Measurements from ENCODE around the gene ZAR1.
A peak's percentile ranks its signal among the peaks of the same experiment; 100 is the strongest.

The ZAR1 gene

GRCh38 chr4:48493452-48494100, 3.5 kb downstream of the ZAR1 start:
- H3K4me3 Mint-ChIP-seq: no peak overlapping the region

GRCh38 chr4:48495941-48496340, 5.9 kb downstream of the ZAR1 start:
- DNase-seq (ENCODE audit: low spot score in 2 of 2) (no peak), ATAC-seq (replicated peaks; ENCODE audit: extremely low read depth, poor library complexity, severe bottlenecking) (no peak)
- Mint-ChIP-seq H3K4me3 (no peak overlapping the region), H3K27ac (ENCODE audit: low read depth) (no peak overlapping the region), H3K27me3 (no peaks in the 10 kb centered on the region), H3K4me1 (no peaks in the 10 kb centered on the region), H3K36me3 (ENCODE audit: insufficient read depth) (peaks cover 24% of the 10 kb centered on the region), H3K9me3 (no peaks in the 10 kb centered on the region)

More at GRCh38 chr4:48493452-48494100, 3.5 kb downstream of the ZAR1 start:
- Mint-ChIP-seq H3K4me1 (no peaks in the 10 kb centered on the region), H3K9me3 (no peaks in the 10 kb centered on the region), H3K36me3 (ENCODE audit: insufficient read depth) (peaks cover 10% of the 10 kb centered on the region), H3K27me3 (peaks cover 15% of the 10 kb centered on the region), H3K27ac (ENCODE audit: low read depth) (no peak overlapping the region)
- no peak for ATAC-seq (replicated peaks; ENCODE audit: extremely low read depth, poor library complexity, severe bottlenecking)
- no peak for DNase-seq (ENCODE audit: low spot score in 2 of 2)

GRCh38 chr4:48498895-48499294, 8.8 kb downstream of the ZAR1 start:
- H3K27me3 Mint-ChIP-seq: no peaks in the 10 kb centered on the region
- H3K36me3 Mint-ChIP-seq (ENCODE audit: insufficient read depth): peaks cover 38% of the 10 kb centered on the region
- no peaks in the 10 kb centered on the region for H3K9me3 Mint-ChIP-seq
- no peak for DNase-seq (ENCODE audit: low spot score in 2 of 2)
- no peak for ATAC-seq (replicated peaks; ENCODE audit: extremely low read depth, poor library complexity, severe bottlenecking)
- no peaks in the 10 kb centered on the region for H3K4me1 Mint-ChIP-seq
- H3K4me3 Mint-ChIP-seq: no peak overlapping the region
- H3K27ac Mint-ChIP-seq (ENCODE audit: low read depth): no peak overlapping the region

GRCh38 chr4:48499551-48500066, 9.6 kb downstream of the ZAR1 start:
- Mint-ChIP-seq H3K9me3 (no peaks in the 10 kb centered on the region), H3K4me1 (no peaks in the 10 kb centered on the region), H3K36me3 (ENCODE audit: insufficient read depth) (peaks cover 41% of the 10 kb centered on the region), H3K27me3 (no peaks in the 10 kb centered on the region), H3K4me3 (no peak overlapping the region), H3K27ac (ENCODE audit: low read depth) (no peak overlapping the region)
- ATAC-seq (replicated peaks; ENCODE audit: extremely low read depth, poor library complexity, severe bottlenecking) (no peak), DNase-seq (ENCODE audit: low spot score in 2 of 2) (no peak)

GRCh38 chr4:48503233-48504025, 13.4 kb downstream of the ZAR1 start:
- Mint-ChIP-seq H3K9me3 (no peaks in the 10 kb centered on the region), H3K4me1 (no peaks in the 10 kb centered on the region), H3K27me3 (no peaks in the 10 kb centered on the region), H3K4me3 (no peak overlapping the region), H3K36me3 (ENCODE audit: insufficient read depth) (peaks cover 39% of the 10 kb centered on the region), H3K27ac (ENCODE audit: low read depth) (no peak overlapping the region)
- ATAC-seq (replicated peaks; ENCODE audit: extremely low read depth, poor library complexity, severe bottlenecking) (no peak), DNase-seq (ENCODE audit: low spot score in 2 of 2) (no peak)

- Mint-ChIP-seq H3K9me3 (no peaks in the 10 kb centered on the region), H3K27me3 (no peaks in the 10 kb centered on the region), H3K36me3 (ENCODE audit: insufficient read depth) (peaks cover 37% of the 10 kb centered on the region), H3K4me3 (no peak overlapping the region), H3K4me1 (no peaks in the 10 kb centered on the region), H3K27ac (ENCODE audit: low read depth) (no peak overlapping the region)
- no peak for DNase-seq (ENCODE audit: low spot score in 2 of 2)
- ATAC-seq (replicated peaks; ENCODE audit: extremely low read depth, poor library complexity, severe bottlenecking): no peak
Observed at GRCh38 chr4:48504026-48504330, 13.9 kb downstream of the ZAR1 start.

- H3K27ac Mint-ChIP-seq (ENCODE audit: low read depth): no peak overlapping the region
- ATAC-seq (replicated peaks; ENCODE audit: extremely low read depth, poor library complexity, severe bottlenecking) (no peak), DNase-seq (ENCODE audit: low spot score in 2 of 2) (no peak)
- no peaks in the 10 kb centered on the region for H3K27me3 Mint-ChIP-seq
- H3K36me3 Mint-ChIP-seq (ENCODE audit: insufficient read depth): peaks cover 33% of the 10 kb centered on the region
- no peak overlapping the region for H3K4me3 Mint-ChIP-seq
- H3K4me1 Mint-ChIP-seq: no peaks in the 10 kb centered on the region
- no peaks in the 10 kb centered on the region for H3K9me3 Mint-ChIP-seq
Observed at GRCh38 chr4:48504352-48504751, 14.3 kb downstream of the ZAR1 start.

- H3K36me3 Mint-ChIP-seq (ENCODE audit: insufficient read depth): peaks cover 37% of the 10 kb centered on the region
- H3K9me3 Mint-ChIP-seq: no peaks in the 10 kb centered on the region
- no peak overlapping the region for H3K4me3 Mint-ChIP-seq
- ATAC-seq (replicated peaks; ENCODE audit: extremely low read depth, poor library complexity, severe bottlenecking) (no peak), DNase-seq (ENCODE audit: low spot score in 2 of 2) (no peak)
- no peaks in the 10 kb centered on the region for H3K4me1 Mint-ChIP-seq
- no peak overlapping the region for H3K27ac Mint-ChIP-seq (ENCODE audit: low read depth)
- H3K27me3 Mint-ChIP-seq: no peaks in the 10 kb centered on the region
Observed at GRCh38 chr4:48506716-48507115, 16.7 kb downstream of the ZAR1 start.

- DNase-seq (ENCODE audit: low spot score in 2 of 2): no peak
- no peaks in the 10 kb centered on the region for H3K4me1 Mint-ChIP-seq
- no peak for ATAC-seq (replicated peaks; ENCODE audit: extremely low read depth, poor library complexity, severe bottlenecking)
- peaks cover 41% of the 10 kb centered on the region for H3K36me3 Mint-ChIP-seq (ENCODE audit: insufficient read depth)
- no peak overlapping the region for H3K27ac Mint-ChIP-seq (ENCODE audit: low read depth)
- no peaks in the 10 kb centered on the region for H3K9me3 Mint-ChIP-seq
- H3K27me3 Mint-ChIP-seq: no peaks in the 10 kb centered on the region
- H3K4me3 Mint-ChIP-seq: no peak overlapping the region
Observed at GRCh38 chr4:48509543-48509942, 19.5 kb downstream of the ZAR1 start.

- DNase-seq (ENCODE audit: low spot score in 2 of 2): no peak
- Mint-ChIP-seq H3K27me3 (no peaks in the 10 kb centered on the region), H3K9me3 (no peaks in the 10 kb centered on the region), H3K4me1 (no peaks in the 10 kb centered on the region), H3K36me3 (ENCODE audit: insufficient read depth) (peaks cover 53% of the 10 kb centered on the region), H3K27ac (ENCODE audit: low read depth) (no peak overlapping the region), H3K4me3 (no peak overlapping the region)
- no peak for ATAC-seq (replicated peaks; ENCODE audit: extremely low read depth, poor library complexity, severe bottlenecking)
Observed at GRCh38 chr4:48518143-48518542, 28.1 kb downstream of the ZAR1 start.

GRCh38 chr4:48526406-48526805, 36.4 kb downstream of the ZAR1 start:
- H3K4me3 Mint-ChIP-seq: no peak overlapping the region
- no peak for DNase-seq (ENCODE audit: low spot score in 2 of 2)
- ATAC-seq (replicated peaks; ENCODE audit: extremely low read depth, poor library complexity, severe bottlenecking): no peak
- peaks cover 56% of the 10 kb centered on the region for H3K36me3 Mint-ChIP-seq (ENCODE audit: insufficient read depth)
- no peaks in the 10 kb centered on the region for H3K27me3 Mint-ChIP-seq
- H3K27ac Mint-ChIP-seq (ENCODE audit: low read depth): no peak overlapping the region
- no peaks in the 10 kb centered on the region for H3K4me1 Mint-ChIP-seq
- H3K9me3 Mint-ChIP-seq: no peaks in the 10 kb centered on the region

GRCh38 chr4:48538358-48538757, 48.3 kb downstream of the ZAR1 start:
- Mint-ChIP-seq H3K4me1 (no peaks in the 10 kb centered on the region), H3K36me3 (ENCODE audit: insufficient read depth) (peaks cover 50% of the 10 kb centered on the region), H3K4me3 (no peak overlapping the region), H3K27me3 (no peaks in the 10 kb centered on the region), H3K9me3 (no peaks in the 10 kb centered on the region), H3K27ac (ENCODE audit: low read depth) (peak overlapping the region; percentile 73)
- ATAC-seq (replicated peaks; ENCODE audit: extremely low read depth, poor library complexity, severe bottlenecking) (no peak), DNase-seq (ENCODE audit: low spot score in 2 of 2) (no peak)

GRCh38 chr4:48539597-48539996, 49.5 kb downstream of the ZAR1 start:
- Mint-ChIP-seq H3K36me3 (ENCODE audit: insufficient read depth) (peaks cover 52% of the 10 kb centered on the region), H3K4me1 (no peaks in the 10 kb centered on the region), H3K4me3 (no peak overlapping the region), H3K9me3 (no peaks in the 10 kb centered on the region), H3K27me3 (no peaks in the 10 kb centered on the region), H3K27ac (ENCODE audit: low read depth) (no peak overlapping the region)
- ATAC-seq (replicated peaks; ENCODE audit: extremely low read depth, poor library complexity, severe bottlenecking) (no peak), DNase-seq (ENCODE audit: low spot score in 2 of 2) (no peak)
